ENCODE data around the gene LTBP4.
"Not testable (repeated sequence)": the region's sequence is repeated elsewhere in the genome, so short reads cannot be mapped to it uniquely, and the experiment has no call there.

- TF ChIP-seq, protein P1, sequence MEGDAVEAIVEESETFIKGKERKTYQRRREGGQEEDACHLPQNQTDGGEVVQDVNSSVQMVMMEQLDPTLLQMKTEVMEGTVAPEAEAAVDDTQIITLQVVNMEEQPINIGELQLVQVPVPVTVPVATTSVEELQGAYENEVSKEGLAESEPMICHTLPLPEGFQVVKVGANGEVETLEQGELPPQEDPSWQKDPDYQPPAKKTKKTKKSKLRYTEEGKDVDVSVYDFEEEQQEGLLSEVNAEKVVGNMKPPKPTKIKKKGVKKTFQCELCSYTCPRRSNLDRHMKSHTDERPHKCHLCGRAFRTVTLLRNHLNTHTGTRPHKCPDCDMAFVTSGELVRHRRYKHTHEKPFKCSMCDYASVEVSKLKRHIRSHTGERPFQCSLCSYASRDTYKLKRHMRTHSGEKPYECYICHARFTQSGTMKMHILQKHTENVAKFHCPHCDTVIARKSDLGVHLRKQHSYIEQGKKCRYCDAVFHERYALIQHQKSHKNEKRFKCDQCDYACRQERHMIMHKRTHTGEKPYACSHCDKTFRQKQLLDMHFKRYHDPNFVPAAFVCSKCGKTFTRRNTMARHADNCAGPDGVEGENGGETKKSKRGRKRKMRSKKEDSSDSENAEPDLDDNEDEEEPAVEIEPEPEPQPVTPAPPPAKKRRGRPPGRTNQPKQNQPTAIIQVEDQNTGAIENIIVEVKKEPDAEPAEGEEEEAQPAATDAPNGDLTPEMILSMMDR (IDR thresholded peaks at IDR 0.05; ENCODE audit: insufficient read depth, low read length), result not testable (repeated sequence)
- not testable (repeated sequence) for TF ChIP-seq POLR2AphosphoS5 (IDR thresholded peaks at IDR 0.05; ENCODE audit: low read depth); GABPA (IDR thresholded peaks at IDR 0.05; ENCODE audit: low read depth); SPI1 (IDR thresholded peaks at IDR 0.05; ENCODE audit: borderline replicate concordance, low read depth)
- TF ChIP-seq, protein P2, sequence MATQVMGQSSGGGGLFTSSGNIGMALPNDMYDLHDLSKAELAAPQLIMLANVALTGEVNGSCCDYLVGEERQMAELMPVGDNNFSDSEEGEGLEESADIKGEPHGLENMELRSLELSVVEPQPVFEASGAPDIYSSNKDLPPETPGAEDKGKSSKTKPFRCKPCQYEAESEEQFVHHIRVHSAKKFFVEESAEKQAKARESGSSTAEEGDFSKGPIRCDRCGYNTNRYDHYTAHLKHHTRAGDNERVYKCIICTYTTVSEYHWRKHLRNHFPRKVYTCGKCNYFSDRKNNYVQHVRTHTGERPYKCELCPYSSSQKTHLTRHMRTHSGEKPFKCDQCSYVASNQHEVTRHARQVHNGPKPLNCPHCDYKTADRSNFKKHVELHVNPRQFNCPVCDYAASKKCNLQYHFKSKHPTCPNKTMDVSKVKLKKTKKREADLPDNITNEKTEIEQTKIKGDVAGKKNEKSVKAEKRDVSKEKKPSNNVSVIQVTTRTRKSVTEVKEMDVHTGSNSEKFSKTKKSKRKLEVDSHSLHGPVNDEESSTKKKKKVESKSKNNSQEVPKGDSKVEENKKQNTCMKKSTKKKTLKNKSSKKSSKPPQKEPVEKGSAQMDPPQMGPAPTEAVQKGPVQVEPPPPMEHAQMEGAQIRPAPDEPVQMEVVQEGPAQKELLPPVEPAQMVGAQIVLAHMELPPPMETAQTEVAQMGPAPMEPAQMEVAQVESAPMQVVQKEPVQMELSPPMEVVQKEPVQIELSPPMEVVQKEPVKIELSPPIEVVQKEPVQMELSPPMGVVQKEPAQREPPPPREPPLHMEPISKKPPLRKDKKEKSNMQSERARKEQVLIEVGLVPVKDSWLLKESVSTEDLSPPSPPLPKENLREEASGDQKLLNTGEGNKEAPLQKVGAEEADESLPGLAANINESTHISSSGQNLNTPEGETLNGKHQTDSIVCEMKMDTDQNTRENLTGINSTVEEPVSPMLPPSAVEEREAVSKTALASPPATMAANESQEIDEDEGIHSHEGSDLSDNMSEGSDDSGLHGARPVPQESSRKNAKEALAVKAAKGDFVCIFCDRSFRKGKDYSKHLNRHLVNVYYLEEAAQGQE (IDR thresholded peaks at IDR 0.05; ENCODE audit: insufficient replicate concordance, low read depth), result not testable (repeated sequence)
Measured at GRCh38 chr19:40564535-40564934, 36.6 kb upstream of the LTBP4 start.

Data from HL-60 (cell line).